SK-N-SH treated with all-trans-retinoic acid at 6 μM for 48 hours (cell line): Measurements from ENCODE around the gene SERPING1.

Source experiments
- ESRRG ChIP-seq: fragments of 250-450 bp; sonication (Bioruptor Pico); IDR thresholded peaks from 2 replicates; pipeline ENCODE4 v1.6.1; 2021; ENCODE audit warnings: mild to moderate bottlenecking
- ZC3H10 ChIP-seq: fragments of 250-450 bp; sonication (Bioruptor Pico); IDR thresholded peaks from 2 replicates; pipeline ENCODE4 v1.5.1; 2021; ENCODE audit warnings: mild to moderate bottlenecking, moderate library complexity
- ZFP3 ChIP-seq: fragments of 250-450 bp; sonication (Bioruptor Pico); IDR thresholded peaks from 2 replicates; pipeline ENCODE4 v1.5.0; 2020; ENCODE audit warnings: mild to moderate bottlenecking, moderate library complexity
- ZNF565 ChIP-seq: fragments of 450-650 bp; formaldehyde crosslinking; conservative IDR thresholded peaks from 2 replicates; pipeline ENCODE4 v1.5.0; 2020; ENCODE audit warnings: low read depth, mild to moderate bottlenecking, moderate library complexity
- ZNF70 ChIP-seq: fragments of 450-650 bp; formaldehyde crosslinking; IDR thresholded peaks from 2 replicates; pipeline ENCODE4 v1.5.0; 2020; ENCODE audit warnings: mild to moderate bottlenecking, moderate library complexity
- TF ChIP-seq, protein P1 (sequence below): fragments of 250-450 bp; sonication (Bioruptor Pico); IDR thresholded peaks from 2 replicates; pipeline ENCODE4 v1.5.1; 2020; ENCODE audit warnings: low read depth, mild to moderate bottlenecking, moderate library complexity
- TF ChIP-seq, protein P2 (sequence below): fragments of 250-450 bp; sonication (Bioruptor Pico); IDR thresholded peaks from 2 replicates; pipeline ENCODE4 v1.8.0; 2020; ENCODE audit warnings: mild to moderate bottlenecking, moderate library complexity, borderline replicate concordance
- TF ChIP-seq, protein P3 (sequence below): fragments of 250-450 bp; sonication (Bioruptor Pico); IDR thresholded peaks from 2 replicates; pipeline ENCODE4 v1.8.0; 2021; ENCODE audit warnings: low read depth, mild to moderate bottlenecking, moderate library complexity, borderline replicate concordance
- TF ChIP-seq, protein P4 (sequence below): fragments of 250-450 bp; sonication (Bioruptor Pico); IDR thresholded peaks from 2 replicates; pipeline ENCODE4 v1.5.1; 2021; ENCODE audit warnings: mild to moderate bottlenecking, moderate library complexity

DNA sequence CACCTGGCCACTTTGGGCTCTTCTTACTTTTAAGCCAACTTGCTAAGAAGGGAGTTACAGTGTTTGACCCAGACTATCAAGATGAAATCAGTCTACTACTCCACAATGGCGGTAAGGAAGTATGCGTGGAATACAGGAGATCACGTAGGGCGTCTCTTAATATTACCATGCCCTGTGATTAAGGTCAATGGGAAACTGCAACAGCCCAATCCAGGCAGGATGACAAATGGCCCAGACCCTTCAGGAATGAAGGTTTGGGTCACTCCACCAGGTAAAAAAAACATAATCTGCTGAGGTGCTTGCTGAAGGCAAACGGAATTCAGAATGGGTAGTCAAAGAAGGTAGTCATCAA is 53.2 kb downstream of the SERPING1 start:
- TF ChIP-seq ESRRG (CRISPR knock-in tag) (no peak), ZC3H10 (CRISPR knock-in tag) (no peak), ZNF70 (no peak), ZFP3 (CRISPR knock-in tag) (no peak), ZNF565 (CRISPR knock-in tag) (no peak)
- TF ChIP-seq, protein P1, sequence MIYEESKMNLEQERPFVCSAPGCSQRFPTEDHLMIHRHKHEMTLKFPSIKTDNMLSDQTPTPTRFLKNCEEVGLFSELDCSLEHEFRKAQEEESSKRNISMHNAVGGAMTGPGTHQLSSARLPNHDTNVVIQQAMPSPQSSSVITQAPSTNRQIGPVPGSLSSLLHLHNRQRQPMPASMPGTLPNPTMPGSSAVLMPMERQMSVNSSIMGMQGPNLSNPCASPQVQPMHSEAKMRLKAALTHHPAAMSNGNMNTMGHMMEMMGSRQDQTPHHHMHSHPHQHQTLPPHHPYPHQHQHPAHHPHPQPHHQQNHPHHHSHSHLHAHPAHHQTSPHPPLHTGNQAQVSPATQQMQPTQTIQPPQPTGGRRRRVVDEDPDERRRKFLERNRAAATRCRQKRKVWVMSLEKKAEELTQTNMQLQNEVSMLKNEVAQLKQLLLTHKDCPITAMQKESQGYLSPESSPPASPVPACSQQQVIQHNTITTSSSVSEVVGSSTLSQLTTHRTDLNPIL (CRISPR knock-in tag): no peak
- TF ChIP-seq, protein P2, sequence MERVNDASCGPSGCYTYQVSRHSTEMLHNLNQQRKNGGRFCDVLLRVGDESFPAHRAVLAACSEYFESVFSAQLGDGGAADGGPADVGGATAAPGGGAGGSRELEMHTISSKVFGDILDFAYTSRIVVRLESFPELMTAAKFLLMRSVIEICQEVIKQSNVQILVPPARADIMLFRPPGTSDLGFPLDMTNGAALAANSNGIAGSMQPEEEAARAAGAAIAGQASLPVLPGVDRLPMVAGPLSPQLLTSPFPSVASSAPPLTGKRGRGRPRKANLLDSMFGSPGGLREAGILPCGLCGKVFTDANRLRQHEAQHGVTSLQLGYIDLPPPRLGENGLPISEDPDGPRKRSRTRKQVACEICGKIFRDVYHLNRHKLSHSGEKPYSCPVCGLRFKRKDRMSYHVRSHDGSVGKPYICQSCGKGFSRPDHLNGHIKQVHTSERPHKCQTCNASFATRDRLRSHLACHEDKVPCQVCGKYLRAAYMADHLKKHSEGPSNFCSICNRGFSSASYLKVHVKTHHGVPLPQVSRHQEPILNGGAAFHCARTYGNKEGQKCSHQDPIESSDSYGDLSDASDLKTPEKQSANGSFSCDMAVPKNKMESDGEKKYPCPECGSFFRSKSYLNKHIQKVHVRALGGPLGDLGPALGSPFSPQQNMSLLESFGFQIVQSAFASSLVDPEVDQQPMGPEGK (CRISPR knock-in tag): no peak
- TF ChIP-seq, protein P3, sequence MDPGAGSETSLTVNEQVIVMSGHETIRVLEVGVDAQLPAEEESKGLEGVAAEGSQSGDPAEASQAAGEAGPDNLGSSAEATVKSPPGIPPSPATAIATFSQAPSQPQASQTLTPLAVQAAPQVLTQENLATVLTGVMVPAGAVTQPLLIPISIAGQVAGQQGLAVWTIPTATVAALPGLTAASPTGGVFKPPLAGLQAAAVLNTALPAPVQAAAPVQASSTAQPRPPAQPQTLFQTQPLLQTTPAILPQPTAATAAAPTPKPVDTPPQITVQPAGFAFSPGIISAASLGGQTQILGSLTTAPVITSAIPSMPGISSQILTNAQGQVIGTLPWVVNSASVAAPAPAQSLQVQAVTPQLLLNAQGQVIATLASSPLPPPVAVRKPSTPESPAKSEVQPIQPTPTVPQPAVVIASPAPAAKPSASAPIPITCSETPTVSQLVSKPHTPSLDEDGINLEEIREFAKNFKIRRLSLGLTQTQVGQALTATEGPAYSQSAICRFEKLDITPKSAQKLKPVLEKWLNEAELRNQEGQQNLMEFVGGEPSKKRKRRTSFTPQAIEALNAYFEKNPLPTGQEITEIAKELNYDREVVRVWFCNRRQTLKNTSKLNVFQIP (CRISPR knock-in tag): no peak
- TF ChIP-seq, protein P4, sequence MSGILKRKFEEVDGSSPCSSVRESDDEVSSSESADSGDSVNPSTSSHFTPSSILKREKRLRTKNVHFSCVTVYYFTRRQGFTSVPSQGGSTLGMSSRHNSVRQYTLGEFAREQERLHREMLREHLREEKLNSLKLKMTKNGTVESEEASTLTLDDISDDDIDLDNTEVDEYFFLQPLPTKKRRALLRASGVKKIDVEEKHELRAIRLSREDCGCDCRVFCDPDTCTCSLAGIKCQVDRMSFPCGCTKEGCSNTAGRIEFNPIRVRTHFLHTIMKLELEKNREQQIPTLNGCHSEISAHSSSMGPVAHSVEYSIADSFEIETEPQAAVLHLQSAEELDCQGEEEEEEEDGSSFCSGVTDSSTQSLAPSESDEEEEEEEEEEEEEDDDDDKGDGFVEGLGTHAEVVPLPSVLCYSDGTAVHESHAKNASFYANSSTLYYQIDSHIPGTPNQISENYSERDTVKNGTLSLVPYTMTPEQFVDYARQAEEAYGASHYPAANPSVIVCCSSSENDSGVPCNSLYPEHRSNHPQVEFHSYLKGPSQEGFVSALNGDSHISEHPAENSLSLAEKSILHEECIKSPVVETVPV: no peak
